Hepatocyte (in vitro differentiated cells): ENCODE measurements around the gene PCBP3. TPM values are rescaled to one million over a fixed set of nuclear protein-coding genes. Genes with fewer than 3 reads are reported as not detected.

Experiments
- DNase-seq: peaks from one replicate; pipeline ENCODE4 v3.0.0-alpha.2; 2016; ENCODE audit warnings: low spot score
- H2AFZ ChIP-seq: fragments of 200-600 bp; sonication (generic); 2 replicates; pipeline ENCODE4 v1.6.0; 2016; ENCODE audit warnings: antibody characterized with exemption, mild to moderate bottlenecking
- H3K27ac ChIP-seq: fragments of 200-600 bp; sonication (generic); 2 replicates; pipeline ENCODE4 v1.5.1; 2016; ENCODE audit warnings: mild to moderate bottlenecking
- H3K27me3 ChIP-seq: fragments of 200-600 bp; sonication (generic); 2 replicates; pipeline ENCODE4 v1.6.1; 2016
- H3K36me3 ChIP-seq: fragments of 200-600 bp; sonication (generic); replicated peaks from 2 replicates; pipeline ENCODE4 v1.5.1; 2016; ENCODE audit warnings: low read depth; ENCODE audit not compliant: insufficient read depth
- H3K4me1 ChIP-seq: fragments of 200-600 bp; sonication (generic); 2 replicates; pipeline ENCODE4 v1.5.1; 2016; ENCODE audit warnings: mild to moderate bottlenecking, moderate library complexity; ENCODE audit not compliant: insufficient read depth
- H3K4me2 ChIP-seq: fragments of 200-600 bp; sonication (generic); 2 replicates; pipeline ENCODE4 v1.6.0; 2016
- H3K4me3 ChIP-seq: fragments of 200-600 bp; sonication (generic); 2 replicates; pipeline ENCODE4 v1.5.1; 2016; ENCODE audit warnings: mild to moderate bottlenecking
- H3K79me2 ChIP-seq: fragments of 200-600 bp; sonication (generic); 2 replicates; pipeline ENCODE4 v1.6.0; 2017; ENCODE audit warnings: mild to moderate bottlenecking
- H3K9me2 ChIP-seq: fragments of 200-600 bp; sonication (generic); replicated peaks from 2 replicates; pipeline ENCODE4 v1.6.0; 2017; ENCODE audit warnings: mild to moderate bottlenecking; ENCODE audit not compliant: insufficient read depth
- H3K9me3 ChIP-seq: fragments of 200-600 bp; sonication (generic); 2 replicates; pipeline ENCODE4 v1.5.1; 2016; ENCODE audit warnings: low read depth, mild to moderate bottlenecking
- H4K20me1 ChIP-seq: fragments of 200-600 bp; sonication (generic); 2 replicates; pipeline ENCODE4 v1.6.0; 2016; ENCODE audit warnings: mild to moderate bottlenecking; ENCODE audit not compliant: insufficient read depth, poor library complexity, severe bottlenecking
- EZH2 ChIP-seq: fragments of 200-600 bp; sonication (generic); IDR thresholded peaks from 2 replicates; pipeline ENCODE4 v1.6.1; 2016; ENCODE audit warnings: antibody characterized with exemption, mild to moderate bottlenecking, borderline replicate concordance
- EZH2phosphoT487 ChIP-seq: fragments of 200-600 bp; sonication (generic); IDR thresholded peaks from one replicate; pipeline ENCODE4 v1.6.1; 2018; ENCODE audit warnings: antibody characterized with exemption, mild to moderate bottlenecking, low read depth, moderate library complexity; ENCODE audit not compliant: unreplicated experiment, severe bottlenecking
- WGBS: methylation state at CpG from one replicate; pipeline ENCODE4 v1.1.6; 2016; ENCODE audit warnings: low lambda C conversion rate; ENCODE audit errors: missing lambda C conversion rate; 5-methylcytosine and 5-hydroxymethylcytosine counted together
- polyA plus RNA-seq: library from polyadenylated mRNA; unstranded; fragments of >200 nt; fragmentation: Nextera tagmentation; extraction: Ambion mirVana; gene quantifications from 2 replicates; pipeline ENCODE4 v1.2.1, GENCODE V29; 2016
- total RNA-seq: library from RNA; depleted of rRNA; stranded (reverse); fragments of >200 nt; gene quantifications from 2 replicates; pipeline ENCODE4 v1.2.3, GENCODE V29; 2014
- TF ChIP-seq, protein P1 (sequence below): fragments of 200-600 bp; sonication (generic); IDR thresholded peaks from 2 replicates; pipeline ENCODE4 v1.5.1; 2016; ENCODE audit warnings: antibody characterized with exemption, mild to moderate bottlenecking; ENCODE audit not compliant: poor library complexity

Gene PCBP3
- total and polyA plus RNA-seq, 2 experiments from 2014 or later: 3.1 to 8.8 TPM

DNA sequence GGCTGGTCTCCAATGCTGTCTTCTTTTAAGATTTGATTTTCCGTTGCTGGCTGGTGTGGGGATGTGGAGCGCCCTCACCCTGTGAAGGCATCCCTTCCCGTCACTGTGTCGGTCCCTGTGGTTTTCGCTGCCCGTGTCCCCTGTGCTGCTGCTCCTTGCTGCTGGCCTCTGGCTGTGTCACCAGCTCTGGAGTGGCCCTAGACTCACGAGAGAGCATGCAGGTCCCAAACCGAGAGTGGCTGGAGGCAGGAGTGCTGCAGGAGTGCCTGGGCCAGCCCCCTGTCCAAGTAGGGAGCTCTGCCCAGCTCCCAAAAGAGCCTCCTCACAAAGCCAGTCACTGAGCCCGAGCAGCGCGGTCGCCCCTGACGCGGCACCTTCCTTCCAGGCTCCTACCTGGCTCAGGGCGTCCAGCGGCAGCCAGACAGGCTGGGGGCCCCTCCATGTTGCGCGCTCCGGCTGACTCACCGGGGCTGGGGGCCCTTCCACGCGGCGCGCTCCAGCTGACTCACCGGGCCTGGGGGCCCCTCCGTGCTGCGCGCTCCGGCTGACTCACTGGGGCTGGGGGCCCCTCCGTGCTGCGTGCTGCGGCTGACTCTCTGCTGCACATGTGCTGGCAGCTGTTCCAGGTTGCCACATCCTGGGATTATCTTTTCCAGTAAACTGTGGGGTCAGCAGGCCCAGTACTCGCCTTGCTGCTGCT is 231.3 kb downstream of the PCBP3 start:
- DNase-seq: peak; percentile 90
- TF ChIP-seq EZH2phosphoT487: no peak
- TF ChIP-seq EZH2: no peak
- TF ChIP-seq, protein P1, sequence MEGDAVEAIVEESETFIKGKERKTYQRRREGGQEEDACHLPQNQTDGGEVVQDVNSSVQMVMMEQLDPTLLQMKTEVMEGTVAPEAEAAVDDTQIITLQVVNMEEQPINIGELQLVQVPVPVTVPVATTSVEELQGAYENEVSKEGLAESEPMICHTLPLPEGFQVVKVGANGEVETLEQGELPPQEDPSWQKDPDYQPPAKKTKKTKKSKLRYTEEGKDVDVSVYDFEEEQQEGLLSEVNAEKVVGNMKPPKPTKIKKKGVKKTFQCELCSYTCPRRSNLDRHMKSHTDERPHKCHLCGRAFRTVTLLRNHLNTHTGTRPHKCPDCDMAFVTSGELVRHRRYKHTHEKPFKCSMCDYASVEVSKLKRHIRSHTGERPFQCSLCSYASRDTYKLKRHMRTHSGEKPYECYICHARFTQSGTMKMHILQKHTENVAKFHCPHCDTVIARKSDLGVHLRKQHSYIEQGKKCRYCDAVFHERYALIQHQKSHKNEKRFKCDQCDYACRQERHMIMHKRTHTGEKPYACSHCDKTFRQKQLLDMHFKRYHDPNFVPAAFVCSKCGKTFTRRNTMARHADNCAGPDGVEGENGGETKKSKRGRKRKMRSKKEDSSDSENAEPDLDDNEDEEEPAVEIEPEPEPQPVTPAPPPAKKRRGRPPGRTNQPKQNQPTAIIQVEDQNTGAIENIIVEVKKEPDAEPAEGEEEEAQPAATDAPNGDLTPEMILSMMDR: no peak
- Histone ChIP-seq H3K9me2 (no peaks in the 10 kb centered on the region), H3K27me3 (no peaks in the 10 kb centered on the region), H3K4me2 (peak overlapping the region; percentile 70), H3K79me2 (no peaks in the 10 kb centered on the region), H3K9me3 (no peaks in the 10 kb centered on the region), H3K4me1 (peaks cover 32% of the 10 kb centered on the region), H3K36me3 (no peaks in the 10 kb centered on the region), H2AFZ (no peak overlapping the region), H3K4me3 (no peak overlapping the region), H3K27ac (peak overlapping the region; percentile 86), H4K20me1 (no peaks in the 10 kb centered on the region)
- 52% methylated on average over 32 of the region's 33 CpGs for WGBS

DNA sequence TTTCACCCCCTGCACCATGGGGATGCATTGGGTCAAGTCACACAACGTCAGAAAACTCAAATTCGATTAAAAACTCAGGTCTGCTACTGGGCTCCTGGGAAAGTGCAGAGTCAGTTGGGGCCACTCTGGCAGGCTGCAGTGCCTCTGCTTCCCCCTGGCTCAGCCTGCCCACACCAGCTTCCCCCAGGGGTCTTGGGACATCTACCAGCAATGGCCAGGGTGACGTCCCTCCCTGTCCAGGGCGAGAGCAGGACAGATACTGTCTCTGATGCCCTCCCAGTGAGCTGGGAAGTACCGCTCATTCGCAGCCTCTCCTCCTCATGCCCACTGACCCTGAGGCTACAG is 231.9 kb downstream of the PCBP3 start:
- H3K27ac ChIP-seq: peak overlapping the region; percentile 86
- H2AFZ ChIP-seq: no peak overlapping the region
- H3K4me2 ChIP-seq: peak overlapping the region; percentile 70
- peaks cover 35% of the 10 kb centered on the region for H3K4me1 ChIP-seq
- TF ChIP-seq, protein P1: no peak
- no peak for TF ChIP-seq EZH2phosphoT487
- no peak for TF ChIP-seq EZH2
- H3K27me3 ChIP-seq: no peaks in the 10 kb centered on the region
- H3K9me2 ChIP-seq: no peaks in the 10 kb centered on the region
- H3K36me3 ChIP-seq: no peaks in the 10 kb centered on the region
- no peaks in the 10 kb centered on the region for H3K9me3 ChIP-seq
- H4K20me1 ChIP-seq: no peaks in the 10 kb centered on the region
- no peak for DNase-seq
- no peak overlapping the region for H3K4me3 ChIP-seq
- whole genome bisulfite sequencing: 68% methylated on average over 6 of the region's 6 CpGs
- no peaks in the 10 kb centered on the region for H3K79me2 ChIP-seq

DNA sequence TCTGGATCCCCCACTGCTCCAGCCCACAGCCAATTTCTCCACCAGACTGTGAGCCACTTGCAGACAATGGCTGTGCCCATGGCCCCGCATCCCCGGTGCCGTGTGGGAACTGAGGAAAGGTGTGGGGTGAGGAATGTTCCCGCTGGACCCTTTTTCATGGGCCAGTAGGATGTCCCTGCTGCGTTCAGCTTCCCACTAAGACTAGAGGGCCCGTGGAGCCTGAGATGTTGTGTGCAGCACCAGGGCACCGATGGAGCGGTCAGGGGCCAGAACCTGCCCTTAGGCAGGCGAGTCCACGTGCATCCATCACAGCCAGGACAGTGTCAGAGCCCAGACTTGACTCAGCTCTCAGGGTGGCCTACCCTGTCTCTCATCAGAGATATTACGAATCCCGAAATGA is 232.4 kb downstream of the PCBP3 start:
- Histone ChIP-seq H4K20me1 (no peaks in the 10 kb centered on the region), H3K79me2 (no peaks in the 10 kb centered on the region), H3K36me3 (no peaks in the 10 kb centered on the region), H3K27me3 (no peaks in the 10 kb centered on the region), H2AFZ (no peak overlapping the region), H3K9me2 (no peaks in the 10 kb centered on the region), H3K4me2 (no peak overlapping the region), H3K27ac (peak overlapping the region; percentile 86), H3K4me1 (peaks cover 35% of the 10 kb centered on the region), H3K4me3 (no peak overlapping the region), H3K9me3 (no peaks in the 10 kb centered on the region)
- no peak for TF ChIP-seq EZH2
- TF ChIP-seq, protein P1: no peak
- TF ChIP-seq EZH2phosphoT487: no peak
- no peak for DNase-seq
- 95% methylated on average over 12 of the region's 12 CpGs for WGBS
